IgD-negative memory B cell (primary cell): Measurements from ENCODE around the gene PROB1. TPM values are rescaled to one million over a fixed set of nuclear protein-coding genes. Genes with fewer than 3 reads are reported as not detected.

ENCODE experiments used
- H3K27ac Mint-ChIP-seq, 3 donors: one replicate each; pipeline ENCODE4 v1.8.0; 2020 to 2022; ENCODE audit warnings: mild to moderate bottlenecking in 3 of 3, mixed read lengths in 3 of 3, moderate library complexity in 1 of 3
- H3K27me3 Mint-ChIP-seq: one replicate; pipeline ENCODE4 v1.8.0; 2021; ENCODE audit warnings: mixed read lengths
- H3K36me3 Mint-ChIP-seq: one replicate; pipeline ENCODE4 v1.8.0; 2020; ENCODE audit warnings: mild to moderate bottlenecking, mixed read lengths
- H3K4me1 Mint-ChIP-seq, 3 donors: one replicate each; pipeline ENCODE4 v1.8.0; 2020 to 2022; ENCODE audit warnings: mixed read lengths in 3 of 3, mild to moderate bottlenecking in 1 of 3
- H3K4me3 Mint-ChIP-seq, 4 donors: one replicate each; pipeline ENCODE4 v1.8.0; 2020 to 2022; ENCODE audit warnings: mild to moderate bottlenecking in 4 of 4, mixed read lengths in 4 of 4, moderate library complexity in 3 of 4
- H3K9me3 Mint-ChIP-seq, 3 donors: one replicate each; pipeline ENCODE4 v1.8.0; 2020 to 2021; ENCODE audit warnings: mixed read lengths in 3 of 3, mild to moderate bottlenecking in 1 of 3
- polyA plus RNA-seq: library from polyadenylated mRNA; unstranded; fragments of 300-500 nt; fragmentation: Illumina TruSeq; gene quantifications from one replicate; pipeline ENCODE4 v1.2.3, GENCODE V29; 2021

PROB1 gene
- polyA plus RNA-seq, 1 donor from 2014 or later = 1.5 TPM

GRCh38 chr5:139403787-139404483 is 9.0 kb upstream of the PROB1 start, which contains the start of gene SPATA24:
TSS of gene SPATA24 (minus strand) at chr5:139404089. CDS start at chr5:139404060, 29 bp downstream.
- Mint-ChIP-seq H3K27me3 (no peaks in the 10 kb centered on the region), H3K4me1 (peaks cover 25 to 39% (median 34%) of the 10 kb centered on the region in 3 donors), H3K36me3 (peaks cover 1% of the 10 kb centered on the region)

GRCh38 chr5:139403418-139403786 is 8.5 kb upstream of the PROB1 start:
- H3K4me3 Mint-ChIP-seq = peak overlapping the region; percentile 91 to 98 (median 92)
- H3K27ac Mint-ChIP-seq = peak overlapping the region; percentile 93 to 98 (median 98)
- no peaks in the 10 kb centered on the region for H3K9me3 Mint-ChIP-seq
- peaks cover 1% of the 10 kb centered on the region for H3K36me3 Mint-ChIP-seq
- no peaks in the 10 kb centered on the region for H3K27me3 Mint-ChIP-seq
- peaks cover 25 to 36% (median 34%) of the 10 kb centered on the region in 3 donors for H3K4me1 Mint-ChIP-seq

More at GRCh38 chr5:139403787-139404483, 9.0 kb upstream of the PROB1 start, which contains the start of gene SPATA24:
- peak within 1 kb of the TSS; percentile 91 to 98 (median 92) for H3K4me3 Mint-ChIP-seq
- peak within 1 kb of the TSS; percentile 93 to 98 (median 98) for H3K27ac Mint-ChIP-seq
- H3K9me3 Mint-ChIP-seq = no peaks in the 10 kb centered on the region

- H3K27ac Mint-ChIP-seq = peak overlapping the region; percentile 93 to 98 (median 98)
- no peaks in the 10 kb centered on the region for H3K27me3 Mint-ChIP-seq
- H3K36me3 Mint-ChIP-seq = peaks cover 1% of the 10 kb centered on the region
- no peaks in the 10 kb centered on the region for H3K9me3 Mint-ChIP-seq
- peaks cover 25 to 32% (median 30%) of the 10 kb centered on the region in 3 donors for H3K4me1 Mint-ChIP-seq
- peak overlapping the region; percentile 76 to 98 (median 92) for H3K4me3 Mint-ChIP-seq
These were observed 7.8 kb upstream of the PROB1 start for GRCh38 chr5:139402561-139403158.

- Mint-ChIP-seq H3K9me3 (no peaks in the 10 kb centered on the region), H3K27ac (peak overlapping the region in 2 of 3 donors; percentile 31 to 35), H3K36me3 (peaks cover 1% of the 10 kb centered on the region), H3K4me3 (peak overlapping the region in 1 of 4 donors; percentile 68), H3K4me1 (peaks cover 21 to 25% (median 22%) of the 10 kb centered on the region in 3 donors), H3K27me3 (no peaks in the 10 kb centered on the region)
These were observed 6.6 kb upstream of the PROB1 start for GRCh38 chr5:139401546-139401945.

GRCh38 chr5:139399501-139400121 is 4.7 kb upstream of the PROB1 start:
- Mint-ChIP-seq H3K36me3 (peaks cover 2% of the 10 kb centered on the region), H3K4me1 (peaks cover 21 to 29% (median 23%) of the 10 kb centered on the region in 3 donors), H3K27me3 (no peaks in the 10 kb centered on the region), H3K27ac (peak overlapping the region in 1 of 3 donors; percentile 63), H3K4me3 (peak overlapping the region in 1 of 4 donors; percentile 55), H3K9me3 (no peaks in the 10 kb centered on the region)

GRCh38 chr5:139397921-139398320 is 3.0 kb upstream of the PROB1 start:
- no peaks in the 10 kb centered on the region for H3K9me3 Mint-ChIP-seq
- H3K27me3 Mint-ChIP-seq = no peaks in the 10 kb centered on the region
- peak overlapping the region in 1 of 4 donors; percentile 57 for H3K4me3 Mint-ChIP-seq
- peaks cover 8 to 17% (median 12%) of the 10 kb centered on the region in 3 donors for H3K4me1 Mint-ChIP-seq
- peak overlapping the region in 1 of 3 donors; percentile 63 for H3K27ac Mint-ChIP-seq
- H3K36me3 Mint-ChIP-seq = peaks cover 2% of the 10 kb centered on the region

- no peaks in the 10 kb centered on the region for H3K27me3 Mint-ChIP-seq
- peak overlapping the region in 1 of 3 donors; percentile 61 for H3K27ac Mint-ChIP-seq
- no peaks in the 10 kb centered on the region for H3K9me3 Mint-ChIP-seq
- H3K4me3 Mint-ChIP-seq = peak overlapping the region in 1 of 4 donors; percentile 89
- H3K36me3 Mint-ChIP-seq = peaks cover 2% of the 10 kb centered on the region
- H3K4me1 Mint-ChIP-seq = peaks cover 7 to 18% (median 10%) of the 10 kb centered on the region in 3 donors
These were observed 1.8 kb upstream of the PROB1 start for GRCh38 chr5:139396691-139397090.

- Mint-ChIP-seq H3K4me3 (peak overlapping the region; percentile 54 to 89 (median 70)), H3K9me3 (no peaks in the 10 kb centered on the region), H3K36me3 (peaks cover 2% of the 10 kb centered on the region), H3K27ac (peak overlapping the region in 2 of 3 donors; percentile 73 to 82), H3K27me3 (no peaks in the 10 kb centered on the region), H3K4me1 (peaks cover 12 to 24% (median 14%) of the 10 kb centered on the region in 3 donors)
These were observed 1.1 kb upstream of the PROB1 start for GRCh38 chr5:139395844-139396640.

- H3K27me3 Mint-ChIP-seq = no peaks in the 10 kb centered on the region
- peaks cover 23 to 36% (median 25%) of the 10 kb centered on the region in 3 donors for H3K4me1 Mint-ChIP-seq
- H3K36me3 Mint-ChIP-seq = peaks cover 2% of the 10 kb centered on the region
- no peaks in the 10 kb centered on the region for H3K9me3 Mint-ChIP-seq
- H3K27ac Mint-ChIP-seq = peak overlapping the region in 1 of 3 donors; percentile 96
- H3K4me3 Mint-ChIP-seq = peak overlapping the region; percentile 77 to 96 (median 86)
These were observed 716 bp downstream of the PROB1 start for GRCh38 chr5:139394123-139394653.

- peak overlapping the region; percentile 82 to 96 (median 94) for H3K4me3 Mint-ChIP-seq
- H3K36me3 Mint-ChIP-seq = peaks cover 2% of the 10 kb centered on the region
- H3K4me1 Mint-ChIP-seq = peaks cover 24 to 36% (median 27%) of the 10 kb centered on the region in 3 donors
- H3K9me3 Mint-ChIP-seq = no peaks in the 10 kb centered on the region
- H3K27ac Mint-ChIP-seq = peak overlapping the region; percentile 53 to 96 (median 88)
- no peaks in the 10 kb centered on the region for H3K27me3 Mint-ChIP-seq
These were observed 1.3 kb downstream of the PROB1 start for GRCh38 chr5:139393497-139394122.

GRCh38 chr5:139392678-139393496 is 2.0 kb downstream of the PROB1 start:
- Mint-ChIP-seq H3K36me3 (peaks cover 2% of the 10 kb centered on the region), H3K27me3 (no peaks in the 10 kb centered on the region), H3K4me1 (peaks cover 30 to 40% (median 34%) of the 10 kb centered on the region in 3 donors)

GRCh38 chr5:139392324-139392677 is 2.6 kb downstream of the PROB1 start:
- peaks cover 33 to 37% (median 37%) of the 10 kb centered on the region in 3 donors for H3K4me1 Mint-ChIP-seq
- H3K4me3 Mint-ChIP-seq = peak overlapping the region; percentile 82 to 96 (median 94)
- H3K9me3 Mint-ChIP-seq = no peaks in the 10 kb centered on the region
- peak overlapping the region in 2 of 3 donors; percentile 88 to 96 for H3K27ac Mint-ChIP-seq
- peaks cover 2% of the 10 kb centered on the region for H3K36me3 Mint-ChIP-seq
- H3K27me3 Mint-ChIP-seq = no peaks in the 10 kb centered on the region

More at GRCh38 chr5:139392678-139393496, 2.0 kb downstream of the PROB1 start:
- H3K4me3 Mint-ChIP-seq = peak overlapping the region; percentile 82 to 96 (median 94)
- H3K27ac Mint-ChIP-seq = peak overlapping the region; percentile 53 to 96 (median 88)
- H3K9me3 Mint-ChIP-seq = no peaks in the 10 kb centered on the region
